IMR-90 (cell line): ENCODE results near the gene GOLGA8R.
"Not testable (repeated sequence)": the region's sequence is repeated elsewhere in the genome, so short reads cannot be mapped to it uniquely, and the experiment has no call there.

Experiments
- MAFK ChIP-seq: IDR thresholded peaks from 2 replicates; pipeline ENCODE4 v1.6.1; 2012; ENCODE audit warnings: low read depth, low read length, improper control_type of control experiment
- MXI1 ChIP-seq: IDR thresholded peaks from 2 replicates; pipeline ENCODE4 v1.6.1; 2012; ENCODE audit warnings: low read depth, mild to moderate bottlenecking, low read length, moderate library complexity, borderline replicate concordance
- NFE2L2 ChIP-seq: fragments of 150-350 bp; IDR thresholded peaks from 2 replicates; pipeline ENCODE4 v1.6.1; 2016; ENCODE audit warnings: low read depth, mild to moderate bottlenecking, low read length
- POLR2A ChIP-seq: IDR thresholded peaks from 2 replicates; pipeline ENCODE4 v1.6.1; 2012; ENCODE audit warnings: mild to moderate bottlenecking, low read depth, low read length
- RAD21 ChIP-seq: IDR thresholded peaks from 2 replicates; pipeline ENCODE4 v1.6.1; 2012; ENCODE audit warnings: low read length, improper control_type of control experiment
- SMC3 ChIP-seq: fragments of 150-350 bp; IDR thresholded peaks from 2 replicates; pipeline ENCODE4 v1.6.1; 2016; ENCODE audit warnings: low read depth, mild to moderate bottlenecking, antibody characterized with exemption, low read length, moderate library complexity
- TF ChIP-seq, protein P1 (sequence below): conservative IDR thresholded peaks from 2 replicates; pipeline ENCODE4 v1.5.1; 2012; ENCODE audit warnings: mild to moderate bottlenecking, low read depth, low read length, improper control_type of control experiment

DNA sequence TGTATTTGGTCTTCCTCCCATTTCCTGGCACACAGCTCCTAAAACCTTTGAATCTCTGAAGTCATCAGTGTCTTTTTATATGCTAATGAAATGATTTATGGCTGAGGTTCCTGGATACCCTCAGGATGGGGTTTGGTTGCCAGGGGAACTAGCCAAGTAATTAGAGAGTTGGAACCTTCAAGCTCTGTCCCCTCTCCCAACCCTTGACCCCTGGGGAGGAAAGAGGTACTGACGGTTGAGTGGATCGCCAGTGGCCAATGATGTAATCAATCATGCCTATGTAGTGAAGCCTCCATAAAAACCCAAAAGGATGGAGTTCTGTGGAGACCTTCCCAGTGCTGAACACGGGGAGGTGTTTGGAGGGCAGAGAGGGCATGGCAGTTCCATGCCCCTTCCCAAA, 45.8 kb downstream of the GOLGA8R start:
- TF ChIP-seq SMC3, MAFK, MXI1, NFE2L2, RAD21, POLR2A: not testable (repeated sequence)
- TF ChIP-seq, protein P1, sequence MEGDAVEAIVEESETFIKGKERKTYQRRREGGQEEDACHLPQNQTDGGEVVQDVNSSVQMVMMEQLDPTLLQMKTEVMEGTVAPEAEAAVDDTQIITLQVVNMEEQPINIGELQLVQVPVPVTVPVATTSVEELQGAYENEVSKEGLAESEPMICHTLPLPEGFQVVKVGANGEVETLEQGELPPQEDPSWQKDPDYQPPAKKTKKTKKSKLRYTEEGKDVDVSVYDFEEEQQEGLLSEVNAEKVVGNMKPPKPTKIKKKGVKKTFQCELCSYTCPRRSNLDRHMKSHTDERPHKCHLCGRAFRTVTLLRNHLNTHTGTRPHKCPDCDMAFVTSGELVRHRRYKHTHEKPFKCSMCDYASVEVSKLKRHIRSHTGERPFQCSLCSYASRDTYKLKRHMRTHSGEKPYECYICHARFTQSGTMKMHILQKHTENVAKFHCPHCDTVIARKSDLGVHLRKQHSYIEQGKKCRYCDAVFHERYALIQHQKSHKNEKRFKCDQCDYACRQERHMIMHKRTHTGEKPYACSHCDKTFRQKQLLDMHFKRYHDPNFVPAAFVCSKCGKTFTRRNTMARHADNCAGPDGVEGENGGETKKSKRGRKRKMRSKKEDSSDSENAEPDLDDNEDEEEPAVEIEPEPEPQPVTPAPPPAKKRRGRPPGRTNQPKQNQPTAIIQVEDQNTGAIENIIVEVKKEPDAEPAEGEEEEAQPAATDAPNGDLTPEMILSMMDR: not testable (repeated sequence)
